ENCODE results near the gene FNIP1. TPM values are rescaled to one million over a fixed set of nuclear protein-coding genes. Genes with fewer than 3 reads are reported as not detected.
A peak's percentile ranks its signal among the peaks of the same experiment; 100 is the strongest.

FNIP1 gene
- total and polyA plus RNA-seq, 2 of the 13 experiments (the other 11 are each of a cell fraction or from before 2014, with no cell fraction given): 10.9 to 29.3 TPM

DNA sequence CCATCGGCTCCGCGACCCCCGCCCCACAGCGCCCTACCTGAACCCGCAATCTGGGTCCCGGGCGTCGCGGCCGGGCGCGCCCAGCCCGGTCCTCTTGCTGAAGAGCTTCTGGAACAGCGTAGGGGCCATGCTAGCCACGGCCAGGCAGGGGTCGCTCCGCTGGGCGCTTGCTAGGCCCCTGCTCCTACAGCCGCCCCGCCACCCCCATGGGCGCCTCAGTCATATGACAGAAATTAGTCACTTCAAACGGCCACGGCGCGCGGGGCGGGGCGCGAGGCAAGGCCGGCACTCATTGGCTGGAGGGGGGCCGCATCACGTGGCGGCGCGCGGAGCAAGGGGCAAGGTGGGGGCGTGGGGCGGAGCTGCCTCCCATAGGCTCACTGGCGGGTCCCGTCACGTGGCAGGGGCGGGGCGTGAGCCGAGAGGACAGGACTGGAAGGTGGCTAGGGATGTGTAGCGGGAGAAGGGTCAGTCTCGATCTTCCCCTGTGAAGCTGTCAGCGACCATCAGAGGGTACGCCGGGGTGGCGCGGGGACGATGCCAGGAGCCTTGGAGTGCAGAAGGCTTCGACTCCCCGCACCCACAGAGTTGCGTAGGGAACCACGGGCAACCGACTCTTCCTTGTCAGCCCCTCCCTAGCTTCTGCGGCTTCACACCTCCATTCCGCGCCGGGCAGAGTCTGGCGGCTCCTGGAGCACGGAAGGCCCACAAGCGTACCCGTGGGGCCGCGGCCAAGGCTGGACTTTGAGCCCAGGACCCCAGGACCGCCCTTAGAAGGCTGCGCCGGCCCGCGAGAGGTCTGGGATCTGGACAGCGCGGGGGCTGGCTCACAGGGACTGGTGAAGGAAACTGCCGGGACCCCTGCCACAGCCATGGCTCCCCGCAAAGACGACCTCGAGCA is at the start of gene FNIP1 (continued):
- TF ChIP-seq, protein P1, sequence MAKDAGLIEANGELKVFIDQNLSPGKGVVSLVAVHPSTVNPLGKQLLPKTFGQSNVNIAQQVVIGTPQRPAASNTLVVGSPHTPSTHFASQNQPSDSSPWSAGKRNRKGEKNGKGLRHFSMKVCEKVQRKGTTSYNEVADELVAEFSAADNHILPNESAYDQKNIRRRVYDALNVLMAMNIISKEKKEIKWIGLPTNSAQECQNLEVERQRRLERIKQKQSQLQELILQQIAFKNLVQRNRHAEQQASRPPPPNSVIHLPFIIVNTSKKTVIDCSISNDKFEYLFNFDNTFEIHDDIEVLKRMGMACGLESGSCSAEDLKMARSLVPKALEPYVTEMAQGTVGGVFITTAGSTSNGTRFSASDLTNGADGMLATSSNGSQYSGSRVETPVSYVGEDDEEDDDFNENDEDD (CRISPR knock-in tag; IDR thresholded peaks at IDR 0.05; ENCODE audit: borderline replicate concordance): peak; percentile 81; the same call in 1 of the 2 replicates
- TF ChIP-seq POGZ (CRISPR knock-in tag; IDR thresholded peaks at IDR 0.05): peak; percentile 97
- TF ChIP-seq NCOA5 (CRISPR knock-in tag; IDR thresholded peaks at IDR 0.05): no peak
- TF ChIP-seq, protein P2, sequence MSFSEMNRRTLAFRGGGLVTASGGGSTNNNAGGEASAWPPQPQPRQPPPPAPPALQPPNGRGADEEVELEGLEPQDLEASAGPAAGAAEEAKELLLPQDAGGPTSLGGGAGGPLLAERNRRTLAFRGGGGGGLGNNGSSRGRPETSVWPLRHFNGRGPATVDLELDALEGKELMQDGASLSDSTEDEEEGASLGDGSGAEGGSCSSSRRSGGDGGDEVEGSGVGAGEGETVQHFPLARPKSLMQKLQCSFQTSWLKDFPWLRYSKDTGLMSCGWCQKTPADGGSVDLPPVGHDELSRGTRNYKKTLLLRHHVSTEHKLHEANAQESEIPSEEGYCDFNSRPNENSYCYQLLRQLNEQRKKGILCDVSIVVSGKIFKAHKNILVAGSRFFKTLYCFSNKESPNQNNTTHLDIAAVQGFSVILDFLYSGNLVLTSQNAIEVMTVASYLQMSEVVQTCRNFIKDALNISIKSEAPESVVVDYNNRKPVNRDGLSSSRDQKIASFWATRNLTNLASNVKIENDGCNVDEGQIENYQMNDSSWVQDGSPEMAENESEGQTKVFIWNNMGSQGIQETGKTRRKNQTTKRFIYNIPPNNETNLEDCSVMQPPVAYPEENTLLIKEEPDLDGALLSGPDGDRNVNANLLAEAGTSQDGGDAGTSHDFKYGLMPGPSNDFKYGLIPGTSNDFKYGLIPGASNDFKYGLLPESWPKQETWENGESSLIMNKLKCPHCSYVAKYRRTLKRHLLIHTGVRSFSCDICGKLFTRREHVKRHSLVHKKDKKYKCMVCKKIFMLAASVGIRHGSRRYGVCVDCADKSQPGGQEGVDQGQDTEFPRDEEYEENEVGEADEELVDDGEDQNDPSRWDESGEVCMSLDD (CRISPR knock-in tag; IDR thresholded peaks at IDR 0.05; ENCODE audit: borderline replicate concordance): peak; percentile 65; the same call in 1 of the 2 replicates
- TF ChIP-seq, protein P3, sequence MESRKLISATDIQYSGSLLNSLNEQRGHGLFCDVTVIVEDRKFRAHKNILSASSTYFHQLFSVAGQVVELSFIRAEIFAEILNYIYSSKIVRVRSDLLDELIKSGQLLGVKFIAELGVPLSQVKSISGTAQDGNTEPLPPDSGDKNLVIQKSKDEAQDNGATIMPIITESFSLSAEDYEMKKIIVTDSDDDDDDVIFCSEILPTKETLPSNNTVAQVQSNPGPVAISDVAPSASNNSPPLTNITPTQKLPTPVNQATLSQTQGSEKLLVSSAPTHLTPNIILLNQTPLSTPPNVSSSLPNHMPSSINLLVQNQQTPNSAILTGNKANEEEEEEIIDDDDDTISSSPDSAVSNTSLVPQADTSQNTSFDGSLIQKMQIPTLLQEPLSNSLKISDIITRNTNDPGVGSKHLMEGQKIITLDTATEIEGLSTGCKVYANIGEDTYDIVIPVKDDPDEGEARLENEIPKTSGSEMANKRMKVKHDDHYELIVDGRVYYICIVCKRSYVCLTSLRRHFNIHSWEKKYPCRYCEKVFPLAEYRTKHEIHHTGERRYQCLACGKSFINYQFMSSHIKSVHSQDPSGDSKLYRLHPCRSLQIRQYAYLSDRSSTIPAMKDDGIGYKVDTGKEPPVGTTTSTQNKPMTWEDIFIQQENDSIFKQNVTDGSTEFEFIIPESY (CRISPR knock-in tag; IDR thresholded peaks at IDR 0.05): no peak
- peak; percentile 92 for TF ChIP-seq ZNF430 (CRISPR knock-in tag; IDR thresholded peaks at IDR 0.05)
- TF ChIP-seq, protein P4, sequence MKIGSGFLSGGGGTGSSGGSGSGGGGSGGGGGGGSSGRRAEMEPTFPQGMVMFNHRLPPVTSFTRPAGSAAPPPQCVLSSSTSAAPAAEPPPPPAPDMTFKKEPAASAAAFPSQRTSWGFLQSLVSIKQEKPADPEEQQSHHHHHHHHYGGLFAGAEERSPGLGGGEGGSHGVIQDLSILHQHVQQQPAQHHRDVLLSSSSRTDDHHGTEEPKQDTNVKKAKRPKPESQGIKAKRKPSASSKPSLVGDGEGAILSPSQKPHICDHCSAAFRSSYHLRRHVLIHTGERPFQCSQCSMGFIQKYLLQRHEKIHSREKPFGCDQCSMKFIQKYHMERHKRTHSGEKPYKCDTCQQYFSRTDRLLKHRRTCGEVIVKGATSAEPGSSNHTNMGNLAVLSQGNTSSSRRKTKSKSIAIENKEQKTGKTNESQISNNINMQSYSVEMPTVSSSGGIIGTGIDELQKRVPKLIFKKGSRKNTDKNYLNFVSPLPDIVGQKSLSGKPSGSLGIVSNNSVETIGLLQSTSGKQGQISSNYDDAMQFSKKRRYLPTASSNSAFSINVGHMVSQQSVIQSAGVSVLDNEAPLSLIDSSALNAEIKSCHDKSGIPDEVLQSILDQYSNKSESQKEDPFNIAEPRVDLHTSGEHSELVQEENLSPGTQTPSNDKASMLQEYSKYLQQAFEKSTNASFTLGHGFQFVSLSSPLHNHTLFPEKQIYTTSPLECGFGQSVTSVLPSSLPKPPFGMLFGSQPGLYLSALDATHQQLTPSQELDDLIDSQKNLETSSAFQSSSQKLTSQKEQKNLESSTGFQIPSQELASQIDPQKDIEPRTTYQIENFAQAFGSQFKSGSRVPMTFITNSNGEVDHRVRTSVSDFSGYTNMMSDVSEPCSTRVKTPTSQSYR (CRISPR knock-in tag; IDR thresholded peaks at IDR 0.05; ENCODE audit: borderline replicate concordance): peak; percentile 19; the same call in 1 of the 2 replicates
- peak; percentile 92 for TF ChIP-seq RARG (CRISPR knock-in tag; IDR thresholded peaks at IDR 0.05; ENCODE audit: low read depth)
- peak; percentile 11 for TF ChIP-seq ZNF225 (CRISPR knock-in tag; IDR thresholded peaks at IDR 0.05)
- no peak for TF ChIP-seq ZNF30 (CRISPR knock-in tag; IDR thresholded peaks at IDR 0.05)
- no peak for TF ChIP-seq SMARCC2 (IDR thresholded peaks at IDR 0.05)
- TF ChIP-seq TGIF2 (CRISPR knock-in tag; IDR thresholded peaks at IDR 0.05): peak; percentile 84
- peak; percentile 80 for TF ChIP-seq JUN (CRISPR knock-in tag; IDR thresholded peaks at IDR 0.05)
- TF ChIP-seq, protein P5, sequence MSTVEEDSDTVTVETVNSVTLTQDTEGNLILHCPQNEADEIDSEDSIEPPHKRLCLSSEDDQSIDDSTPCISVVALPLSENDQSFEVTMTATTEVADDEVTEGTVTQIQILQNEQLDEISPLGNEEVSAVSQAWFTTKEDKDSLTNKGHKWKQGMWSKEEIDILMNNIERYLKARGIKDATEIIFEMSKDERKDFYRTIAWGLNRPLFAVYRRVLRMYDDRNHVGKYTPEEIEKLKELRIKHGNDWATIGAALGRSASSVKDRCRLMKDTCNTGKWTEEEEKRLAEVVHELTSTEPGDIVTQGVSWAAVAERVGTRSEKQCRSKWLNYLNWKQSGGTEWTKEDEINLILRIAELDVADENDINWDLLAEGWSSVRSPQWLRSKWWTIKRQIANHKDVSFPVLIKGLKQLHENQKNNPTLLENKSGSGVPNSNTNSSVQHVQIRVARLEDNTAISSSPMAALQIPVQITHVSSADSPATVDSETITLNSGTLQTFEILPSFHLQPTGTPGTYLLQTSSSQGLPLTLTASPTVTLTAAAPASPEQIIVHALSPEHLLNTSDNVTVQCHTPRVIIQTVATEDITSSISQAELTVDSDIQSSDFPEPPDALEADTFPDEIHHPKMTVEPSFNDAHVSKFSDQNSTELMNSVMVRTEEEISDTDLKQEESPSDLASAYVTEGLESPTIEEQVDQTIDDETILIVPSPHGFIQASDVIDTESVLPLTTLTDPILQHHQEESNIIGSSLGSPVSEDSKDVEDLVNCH (CRISPR knock-in tag; IDR thresholded peaks at IDR 0.05): peak; percentile 70; the same call in 1 of the 2 replicates
- TF ChIP-seq HMG20A (CRISPR knock-in tag; IDR thresholded peaks at IDR 0.05; ENCODE audit: borderline replicate concordance): no peak
- 0 out of 2 replicates have a peak, but pooled peaks have one; percentile 8 for TF ChIP-seq ZNF557 (CRISPR knock-in tag; IDR thresholded peaks at IDR 0.05)
- TF ChIP-seq ZMAT3 (CRISPR knock-in tag; conservative IDR thresholded peaks at IDR 0.05): peak; percentile 54; the same call in 1 of the 2 replicates
- 0 out of 2 replicates have a peak, but pooled peaks have one; percentile 76 for TF ChIP-seq ZNF224 (CRISPR knock-in tag; IDR thresholded peaks at IDR 0.05)

Measured in HepG2 (cell line).